H1 (cell line): ENCODE results near the gene ATP2A3. TPM values are rescaled to one million over a fixed set of nuclear protein-coding genes. Genes with fewer than 3 reads are reported as not detected.

Experiments
- CTCF ChIA-PET: fragments of 300-600 bp; sonication (Branson Sonifier 250); formaldehyde crosslinking; loops from one replicate; lab custom pipeline; 2021; ENCODE audit not compliant: partially characterized antibody; lab: Charles Lee
- POLR2A ChIA-PET: fragments of 300-600 bp; sonication (Branson Sonifier 250); formaldehyde crosslinking; loops from one replicate; lab custom pipeline; 2021; ENCODE audit warnings: inconsistent platforms; ENCODE audit not compliant: partially characterized antibody; lab: Charles Lee
- DNase-seq, 2 experiments: peaks; one replicate each; pipeline versions ENCODE4 v3.0.0 to v3.0.0-alpha.2; 2010 to 2022; ENCODE audit warnings: low spot score in 2 of 2, low read depth in 1 of 2, mixed read lengths in 1 of 2
- FAIRE-seq: peaks from 2 replicates; lab custom pipeline; 2011; peaks lifted over from hg19 to GRCh38; lab: Jason Lieb, UNC
- H2AFZ ChIP-seq: 2 replicates; pipeline ENCODE4 v1.8.1; 2012; ENCODE audit warnings: low read length, inconsistent platforms
- H2AK5ac ChIP-seq: 2 replicates; pipeline ENCODE4 v1.6.1; 2013; ENCODE audit warnings: low read depth, low read length
- H2BK120ac ChIP-seq: replicated peaks from 2 replicates; pipeline ENCODE3; 2013; ENCODE audit warnings: low read depth, low read length, inconsistent platforms
- H2BK12ac ChIP-seq: 2 replicates; pipeline ENCODE4 v1.6.1; 2013; ENCODE audit warnings: low read depth, low read length
- H2BK15ac ChIP-seq: 2 replicates; pipeline ENCODE4 v1.6.1; 2013; ENCODE audit warnings: low read length
- H2BK20ac ChIP-seq: 2 replicates; pipeline ENCODE4 v1.6.1; 2013; ENCODE audit warnings: low read length
- H2BK5ac ChIP-seq: 2 replicates; pipeline ENCODE4 v1.6.1; 2013; ENCODE audit warnings: low read depth, low read length
- H3K14ac ChIP-seq: 2 replicates; pipeline ENCODE4 v1.6.1; 2013; ENCODE audit warnings: inconsistent platforms; ENCODE audit not compliant: insufficient read length
- H3K18ac ChIP-seq: 2 replicates; pipeline ENCODE4 v1.6.1; 2013; ENCODE audit warnings: low read length; ENCODE audit errors: extremely low read depth
- H3K23ac ChIP-seq: 2 replicates; pipeline ENCODE4 v1.6.1; 2013; ENCODE audit warnings: inconsistent platforms; ENCODE audit not compliant: insufficient read length
- H3K23me2 ChIP-seq: 2 replicates; pipeline ENCODE4 v1.6.1; 2013; ENCODE audit warnings: low read depth, low read length
- H3K27ac ChIP-seq: 2 replicates; pipeline ENCODE4 v1.6.1; 2011; ENCODE audit warnings: low read depth, low read length, inconsistent platforms
- H3K27me3 ChIP-seq, 4 experiments: replicated peaks in 1 of 4; 1 replicate in 1 of 4; 2 replicates in 3 of 4; pipeline versions ENCODE4 v1.6.1 to v1.8.1; 2011 to 2013; ENCODE audit warnings: low read length in 3 of 4, mild to moderate bottlenecking in 3 of 4, inconsistent platforms in 2 of 4, mixed read lengths in 2 of 4, moderate library complexity in 1 of 4; ENCODE audit not compliant: control insufficient read depth in 3 of 4, insufficient read depth in 3 of 4; ENCODE audit errors: extremely low read depth in 1 of 4
- H3K36me3 ChIP-seq, 4 experiments: 2 replicates each; pipeline versions ENCODE4 v1.6.1 to v1.8.1; 2011 to 2013; ENCODE audit warnings: mild to moderate bottlenecking in 4 of 4, low read length in 3 of 4, moderate library complexity in 2 of 4, control low read depth in 1 of 4, inconsistent platforms in 1 of 4; ENCODE audit not compliant: insufficient read depth in 4 of 4, control insufficient read depth in 2 of 4
- H3K4ac ChIP-seq: replicated peaks from 2 replicates; pipeline ENCODE3; 2013; ENCODE audit warnings: low read length, low read depth, mixed read lengths, inconsistent platforms; ENCODE audit not compliant: insufficient read length
- H3K4me1 ChIP-seq, 4 experiments: replicated peaks in 1 of 4; 1 replicate in 1 of 4; 2 replicates in 3 of 4; pipeline versions ENCODE4 v1.6.1 to v1.8.1; 2011 to 2013; ENCODE audit warnings: low read length in 3 of 4, inconsistent platforms in 2 of 4, mixed read lengths in 1 of 4; ENCODE audit not compliant: insufficient read depth in 4 of 4, control insufficient read depth in 3 of 4
- H3K4me2 ChIP-seq, 2 experiments: 2 replicates each; pipeline versions ENCODE4 v1.6.1 to v1.8.1; 2011 to 2013; ENCODE audit warnings: low read depth in 2 of 2, low read length in 2 of 2, control low read depth in 1 of 2, inconsistent platforms in 1 of 2, mild to moderate bottlenecking in 1 of 2; ENCODE audit not compliant: insufficient read depth in 1 of 2
- H3K4me3 ChIP-seq, 4 experiments: fragments of 200-600, 300-600 bp in 1 of 4; sonication (generic), shearing (Covaris generic), sonication (Bioruptor Twin) in 1 of 4; 2 replicates each; pipeline versions ENCODE4 v1.5.1 to v1.8.1; 2011 to 2016; ENCODE audit warnings: low read length in 4 of 4, low read depth in 3 of 4, control low read depth in 2 of 4, inconsistent platforms in 2 of 4, mild to moderate bottlenecking in 2 of 4, mixed read lengths in 1 of 4, moderate library complexity in 1 of 4; ENCODE audit not compliant: insufficient read depth in 2 of 4; ENCODE audit errors: extremely low read depth in 1 of 4
- H3K56ac ChIP-seq: replicated peaks from 2 replicates; pipeline ENCODE3; 2013; ENCODE audit warnings: low read depth, mild to moderate bottlenecking, mixed read lengths, low read length, inconsistent platforms; ENCODE audit not compliant: insufficient read length
- H3K79me1 ChIP-seq: 2 replicates; pipeline ENCODE4 v1.6.1; 2013; ENCODE audit warnings: low read depth, low read length, control low read depth
- H3K79me2 ChIP-seq, 2 experiments: 2 replicates each; pipeline versions ENCODE4 v1.6.1 to v1.8.1; 2012 to 2013; ENCODE audit warnings: low read length in 2 of 2, mild to moderate bottlenecking in 2 of 2, inconsistent platforms in 1 of 2; ENCODE audit not compliant: insufficient read depth in 2 of 2, control insufficient read depth in 1 of 2
- H3K9ac ChIP-seq, 4 experiments: replicated peaks in 1 of 4; 1 replicate in 1 of 4; 2 replicates in 3 of 4; pipeline versions ENCODE4 v1.6.1 to v1.8.1; 2011 to 2013; ENCODE audit warnings: low read depth in 3 of 4, low read length in 3 of 4, control low read depth in 2 of 4, mild to moderate bottlenecking in 2 of 4, moderate library complexity in 2 of 4, inconsistent platforms in 1 of 4; ENCODE audit errors: extremely low read depth in 1 of 4
- H3K9me3 ChIP-seq, 2 experiments: 2 replicates each; pipeline versions ENCODE4 v1.6.1 to v1.8.1; 2012 to 2013; ENCODE audit warnings: mild to moderate bottlenecking in 2 of 2, moderate library complexity in 2 of 2, control low read depth in 1 of 2, inconsistent platforms in 1 of 2, low read depth in 1 of 2, low read length in 1 of 2, mixed read lengths in 1 of 2; ENCODE audit not compliant: insufficient read depth in 2 of 2
- H4K20me1 ChIP-seq, 2 experiments: replicated peaks in 1 of 2; 2 replicates each; pipeline versions ENCODE3 to v1.8.1; 2011 to 2013; ENCODE audit warnings: inconsistent platforms in 2 of 2, low read length in 2 of 2, mild to moderate bottlenecking in 1 of 2; ENCODE audit not compliant: insufficient read depth in 2 of 2, control insufficient read depth in 1 of 2
- H4K5ac ChIP-seq: 2 replicates; pipeline ENCODE4 v1.6.1; 2013; ENCODE audit warnings: low read length, low read depth, mixed read lengths, inconsistent platforms; ENCODE audit not compliant: insufficient read length
- H4K8ac ChIP-seq: 2 replicates; pipeline ENCODE4 v1.8.0; 2013; ENCODE audit warnings: mild to moderate bottlenecking, moderate library complexity, low read length, inconsistent platforms; ENCODE audit not compliant: insufficient read depth; ENCODE audit errors: extremely low read depth
- H4K91ac ChIP-seq: replicated peaks from 2 replicates; pipeline ENCODE3; 2013; ENCODE audit warnings: low read length, mixed read lengths, inconsistent platforms; ENCODE audit not compliant: insufficient read length
- E2F6 ChIP-seq: IDR thresholded peaks from 2 replicates; pipeline ENCODE4 v1.6.1; 2012; ENCODE audit warnings: inconsistent platforms
- EZH2 ChIP-seq: fragments of 200-600 bp; sonication (generic); IDR thresholded peaks from 2 replicates; pipeline ENCODE4 v1.7.1; 2012; ENCODE audit warnings: low read depth, mild to moderate bottlenecking, moderate library complexity, low read length, inconsistent platforms; ENCODE audit not compliant: severe bottlenecking
- HDAC2 ChIP-seq, 2 experiments: fragments of 300-600 bp in 1 of 2; sonication (generic) in 1 of 2; IDR thresholded peaks; 2 replicates each; pipeline ENCODE4 v1.6.1; 2011 to 2012; ENCODE audit warnings: low read depth in 2 of 2, low read length in 2 of 2, mild to moderate bottlenecking in 2 of 2, moderate library complexity in 2 of 2, borderline replicate concordance in 1 of 2, inconsistent platforms in 1 of 2
- MAX ChIP-seq: IDR thresholded peaks from 2 replicates; pipeline ENCODE4 v1.6.1; 2012; ENCODE audit warnings: inconsistent platforms
- TBP ChIP-seq: IDR thresholded peaks from 2 replicates; pipeline ENCODE4 v1.6.1; 2011; ENCODE audit warnings: low read depth, low read length, improper control_type of control experiment
- WGBS, 2 experiments: shearing (Covaris generic) in 1 of 2; methylation state at CpG; one replicate each; pipeline versions ENCODE4 v1.1.6 to v1.1.7; 2013 to 2015; ENCODE audit warnings: low lambda C conversion rate in 2 of 2, mixed read lengths in 2 of 2, inconsistent platforms in 1 of 2, low coverage in 1 of 2, missing lambda C conversion rate in 1 of 2; ENCODE audit not compliant: insufficient replicate concordance in 2 of 2, insufficient coverage in 1 of 2, insufficient read length in 1 of 2; ENCODE audit errors: extremely low coverage in 1 of 2, missing lambda C conversion rate in 1 of 2; 5-methylcytosine and 5-hydroxymethylcytosine counted together
- polyA plus RNA-seq, 7 experiments: library from polyadenylated mRNA; depleted of rRNA in 3 of 7; stranded (reverse) in 5 of 7; unstranded in 2 of 7; fragments of >200 nt in 5 of 7; fragments of 200-250 nt in 2 of 7; gene quantifications; 1 replicate in 5 of 7; 2 replicates in 1 of 7; 4 replicates in 1 of 7; pipeline versions ENCODE4 v1.2.1 to v1.2.3, GENCODE V29; 2011 to 2013; ENCODE audit warnings: missing spikeins in 2 of 7, mixed read lengths in 2 of 7
- total RNA-seq: library from RNA; stranded (reverse); fragmentation: NEBNext Ultra II Directional; extraction: Animal tissue kit (Norgen Biotek cat#: 25700); gene quantifications from 2 replicates; pipeline ENCODE4 v1.2.1, GENCODE V29; 2021

The ATP2A3 gene
- total and polyA plus RNA-seq, 2 of the 8 experiments (the other 6 are each of a cell fraction or from before 2014, with no cell fraction given) = 18.4 to 32.5 TPM

GRCh38 chr17:3904501-3904900 lies 59.7 kb downstream of the ATP2A3 start:
- Histone ChIP-seq H3K4me3 (no peak overlapping the region), H3K36me3 (0 out of 8 replicates have a peak, but pooled peaks cover 0 to 2% (median 0%) of the 10 kb centered on the region in 4 experiments), H3K18ac (peak overlapping the region; percentile 98), H2AK5ac (0 out of 2 replicates have a peak overlapping the region, but pooled peaks have one; percentile 65), H3K9ac (no peak overlapping the region), H2BK5ac (peak overlapping the region; percentile 96; the same call in 1 of the 2 replicates), H4K8ac (peak overlapping the region; percentile 51), H3K9me3 (no peaks in the 10 kb centered on the region), H3K23me2 (peaks cover 5% of the 10 kb centered on the region; the same call in 1 of the 2 replicates), H4K91ac (peak overlapping the region; percentile 22), H4K5ac (no peak overlapping the region), H3K4ac (no peak overlapping the region), H4K20me1 (no peaks in the 10 kb centered on the region), H2AFZ (no peak overlapping the region), H3K27ac (no peak overlapping the region), H2BK120ac (no peak overlapping the region), H3K23ac (no peak overlapping the region), H3K56ac (no peak overlapping the region), H2BK12ac (peak overlapping the region; percentile 96; the same call in 1 of the 2 replicates), H3K14ac (no peak overlapping the region), H3K4me1 (peaks cover 0 to 31% (median 25%) of the 10 kb centered on the region in 4 experiments; a peak in 6 of 7 replicates), H3K79me1 (no peaks in the 10 kb centered on the region), H3K4me2 (peak overlapping the region; percentile 18 to 60; a peak in 3 of 4 replicates), H3K27me3 (no peaks in the 10 kb centered on the region), H2BK15ac (0 out of 2 replicates have a peak overlapping the region, but pooled peaks have one; percentile 88), H3K79me2 (no peaks in the 10 kb centered on the region), H2BK20ac (peak overlapping the region; percentile 90; the same call in 1 of the 2 replicates)
- DNase-seq = no peak
- TF ChIP-seq HDAC2 (IDR thresholded peaks at IDR 0.05; ENCODE audit: borderline replicate concordance in 1 of 2, low read depth in 2 of 2, low read length in 2 of 2) (peak in 1 of 2 experiments; percentile 73; a peak in 1 of 4 replicates), MAX (peak; percentile 34; the same call in 1 of the 2 replicates), EZH2 (no peak), E2F6 (peak; percentile 78), TBP (no peak)
- no peak for FAIRE-seq
- 13% methylated on average over 7 of the region's 15 CpGs; no CpG with 5 or more reads in 1 of the 2 experiments for WGBS, 2 experiments
- ChIA-PET CTCF (interaction anchor here (0.9 to 13.2 kb wide), 9 partner anchors 10 to 167 kb away, joined by 3 to 131 read pairs (median 17); partner anchors contain the start of genes CAMKK1 and NCBP3), POLR2A (interaction anchor here (0.9 to 3.8 kb wide), 6 partner anchors 11 to 62 kb away, joined by 3 to 22 read pairs (median 4); partner anchors contain the start of genes CAMKK1 and NCBP3)
